ENCODE results near the gene NKIRAS1. TPM values are rescaled to one million over a fixed set of nuclear protein-coding genes. Genes with fewer than 3 reads are reported as not detected.
A peak's percentile ranks its signal among the peaks of the same experiment; 100 is the strongest.

Gene NKIRAS1
- total and polyA plus RNA-seq, 2 donors (not counting 1 experiment from before 2014, with no cell fraction given) = 15.8 to 17.8 TPM

GRCh38 chr3:23845326-23846216, 71.2 kb downstream of the NKIRAS1 start:
- Histone ChIP-seq H3K9ac (ENCODE audit: insufficient read depth, low read length) (no peak overlapping the region), H3K4me2 (ENCODE audit: extremely low read depth, insufficient read depth, low read length) (no peak overlapping the region), H3K79me2 (ENCODE audit: control insufficient read depth, insufficient read depth, low read length) (peaks cover 30% of the 10 kb centered on the region), H2AFZ (ENCODE audit: low read length) (no peak overlapping the region), H3K27me3 (ENCODE audit: control insufficient read depth, insufficient read depth, low read length) (no peaks in the 10 kb centered on the region), H3K4me3 (replicated peaks in 1 of 4; ENCODE audit: control extremely low read depth in 1 of 4, insufficient read depth in 1 of 4, low read depth in 3 of 4, low read length in 4 of 4) (no peak overlapping the region), H3K36me3 (ENCODE audit: control insufficient read depth, insufficient read depth, low read length) (no peaks in the 10 kb centered on the region), H3K27ac (ENCODE audit: insufficient read depth, low read length) (no peak overlapping the region), H3K4me1 (ENCODE audit: control insufficient read depth, extremely low read depth, insufficient read depth, low read length) (no peaks in the 10 kb centered on the region), H4K20me1 (ENCODE audit: control insufficient read depth, extremely low read depth, insufficient read depth, low read length) (peaks cover 2% of the 10 kb centered on the region), H3K9me3 (ENCODE audit: control insufficient read depth, insufficient read depth, low read depth, low read length) (no peaks in the 10 kb centered on the region)
- DNase-seq (ENCODE audit: low read depth in 2 of 2) = peak in 1 of 2 donors; percentile 64
- no peak for TF ChIP-seq EZH2 (IDR thresholded peaks at IDR 0.05; ENCODE audit: low read length, missing control alignments)
- TF ChIP-seq, protein P1, sequence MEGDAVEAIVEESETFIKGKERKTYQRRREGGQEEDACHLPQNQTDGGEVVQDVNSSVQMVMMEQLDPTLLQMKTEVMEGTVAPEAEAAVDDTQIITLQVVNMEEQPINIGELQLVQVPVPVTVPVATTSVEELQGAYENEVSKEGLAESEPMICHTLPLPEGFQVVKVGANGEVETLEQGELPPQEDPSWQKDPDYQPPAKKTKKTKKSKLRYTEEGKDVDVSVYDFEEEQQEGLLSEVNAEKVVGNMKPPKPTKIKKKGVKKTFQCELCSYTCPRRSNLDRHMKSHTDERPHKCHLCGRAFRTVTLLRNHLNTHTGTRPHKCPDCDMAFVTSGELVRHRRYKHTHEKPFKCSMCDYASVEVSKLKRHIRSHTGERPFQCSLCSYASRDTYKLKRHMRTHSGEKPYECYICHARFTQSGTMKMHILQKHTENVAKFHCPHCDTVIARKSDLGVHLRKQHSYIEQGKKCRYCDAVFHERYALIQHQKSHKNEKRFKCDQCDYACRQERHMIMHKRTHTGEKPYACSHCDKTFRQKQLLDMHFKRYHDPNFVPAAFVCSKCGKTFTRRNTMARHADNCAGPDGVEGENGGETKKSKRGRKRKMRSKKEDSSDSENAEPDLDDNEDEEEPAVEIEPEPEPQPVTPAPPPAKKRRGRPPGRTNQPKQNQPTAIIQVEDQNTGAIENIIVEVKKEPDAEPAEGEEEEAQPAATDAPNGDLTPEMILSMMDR (conservative IDR thresholded peaks at IDR 0.05 in 1 of 2, IDR thresholded peaks at IDR 0.05 in 1 of 2; ENCODE audit: low read depth in 1 of 2, low read length in 2 of 2) = no peak

DNA sequence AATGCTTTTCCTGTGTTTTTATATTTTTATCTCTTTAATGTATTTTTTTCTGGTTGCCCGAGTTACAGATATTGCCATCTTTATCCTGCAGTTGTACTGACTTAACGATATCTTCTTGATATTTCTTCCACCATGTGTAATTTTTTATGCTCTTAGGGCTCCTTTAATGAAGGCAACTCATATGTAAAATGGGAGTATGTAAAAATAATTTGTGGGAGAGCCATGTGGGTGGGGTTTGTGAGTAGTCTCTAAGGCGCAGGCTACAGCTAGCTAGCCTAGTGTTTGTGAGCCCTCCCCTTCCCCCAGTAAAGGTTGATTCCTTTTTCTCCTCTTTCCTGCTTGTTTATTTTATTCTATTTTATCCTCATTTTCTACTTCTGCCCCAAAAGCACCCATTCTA, 72.9 kb downstream of the NKIRAS1 start:
- TF ChIP-seq, protein P1 (conservative IDR thresholded peaks at IDR 0.05 in 1 of 2, IDR thresholded peaks at IDR 0.05 in 1 of 2; ENCODE audit: low read depth in 1 of 2, low read length in 2 of 2) = no peak
- TF ChIP-seq EZH2 (IDR thresholded peaks at IDR 0.05; ENCODE audit: low read length, missing control alignments) = no peak
- Histone ChIP-seq H3K4me3 (replicated peaks in 1 of 4; ENCODE audit: control extremely low read depth in 1 of 4, insufficient read depth in 1 of 4, low read depth in 3 of 4, low read length in 4 of 4) (no peak overlapping the region), H3K27me3 (ENCODE audit: control insufficient read depth, insufficient read depth, low read length) (no peaks in the 10 kb centered on the region), H4K20me1 (ENCODE audit: control insufficient read depth, extremely low read depth, insufficient read depth, low read length) (peaks cover 2% of the 10 kb centered on the region), H3K79me2 (ENCODE audit: control insufficient read depth, insufficient read depth, low read length) (peaks cover 28% of the 10 kb centered on the region), H3K36me3 (ENCODE audit: control insufficient read depth, insufficient read depth, low read length) (no peaks in the 10 kb centered on the region), H3K27ac (ENCODE audit: insufficient read depth, low read length) (no peak overlapping the region), H3K9ac (ENCODE audit: insufficient read depth, low read length) (no peak overlapping the region), H3K9me3 (ENCODE audit: control insufficient read depth, insufficient read depth, low read depth, low read length) (no peaks in the 10 kb centered on the region), H3K4me2 (ENCODE audit: extremely low read depth, insufficient read depth, low read length) (no peak overlapping the region), H2AFZ (ENCODE audit: low read length) (no peak overlapping the region), H3K4me1 (ENCODE audit: control insufficient read depth, extremely low read depth, insufficient read depth, low read length) (no peaks in the 10 kb centered on the region)
- DNase-seq (ENCODE audit: low read depth in 2 of 2) = no peak

Other genes starting within 250 kb of the NKIRAS1 start
- 94.5 and 129 TPM in 2 replicates for gene UBE2E1, start 111.0 kb downstream of the NKIRAS1 start, total RNA-seq
- 135 and 174 TPM in 2 replicates for gene UBE2E1, start 111.0 kb downstream of the NKIRAS1 start, polyA plus RNA-seq
- gene RPL15, start 142 bp upstream of the NKIRAS1 start, total RNA-seq = 1,860 and 3,172 TPM in 2 replicates
- 3,646 and 3,720 TPM in 2 replicates for gene RPL15, start 142 bp upstream of the NKIRAS1 start, polyA plus RNA-seq
- 55.7 and 85.2 TPM in 2 replicates for gene NR1D2, start 28.3 kb upstream of the NKIRAS1 start, total RNA-seq
- 27.7 and 41.5 TPM in 2 replicates for gene NR1D2, start 28.3 kb upstream of the NKIRAS1 start, polyA plus RNA-seq